Lower leg skin (tissue), 3 donors: ENCODE data around the gene DCLK2.

Experiments used
- CTCF ChIP-seq, 3 donors: fragments of 450-650 bp; IDR thresholded peaks; one replicate each; pipeline ENCODE4 v1.5.1; 2016; ENCODE audit warnings: antibody characterized with exemption in 3 of 3, mild to moderate bottlenecking in 3 of 3, moderate library complexity in 2 of 3
- POLR2A ChIP-seq, 2 donors: fragments of 450-650 bp; IDR thresholded peaks; one replicate each; pipeline ENCODE4 v1.6.1; 2016 to 2017; ENCODE audit warnings: antibody characterized with exemption in 2 of 2, mild to moderate bottlenecking in 1 of 2, moderate library complexity in 1 of 2

- TF ChIP-seq CTCF (IDR thresholded peaks at IDR 0.05) (no peak), POLR2A (IDR thresholded peaks at IDR 0.05) (no peak)
Measured at GRCh38 chr4:150141756-150142155, 63.5 kb downstream of the DCLK2 start.
